SK-N-SH (cell line): ENCODE measurements around the gene RAB3C. TPM values are rescaled to one million over a fixed set of nuclear protein-coding genes. Genes with fewer than 3 reads are reported as not detected.
"Not testable (repeated sequence)": the region's sequence is repeated elsewhere in the genome, so short reads cannot be mapped to it uniquely, and the experiment has no call there.

ENCODE experiments used
- CTCF ChIA-PET: fragments of 300-600, 350-600 bp; formaldehyde crosslinking; extraction: SDS; loops from one replicate; lab custom pipeline; 2021; lab: Yijun Ruan, JAX
- POLR2A ChIA-PET: fragments of 350-600 bp; sonication (Branson Sonifier 250); formaldehyde crosslinking; extraction: SDS; loops from one replicate; lab custom pipeline; 2020; ENCODE audit warnings: antibody characterized with exemption, inconsistent platforms; lab: Yijun Ruan, JAX
- DNase-seq: peaks from one replicate; pipeline ENCODE4 v3.0.0; 2012
- H2AFZ ChIP-seq: fragments of 200-600 bp; sonication (generic); 2 replicates; pipeline ENCODE4 v1.8.1; 2016; ENCODE audit warnings: antibody characterized with exemption, mild to moderate bottlenecking, low read depth
- H3F3A ChIP-seq: fragments of 200-600 bp; sonication (generic); replicated peaks from 2 replicates; pipeline ENCODE3; 2016; ENCODE audit warnings: antibody characterized with exemption, mild to moderate bottlenecking; ENCODE audit not compliant: insufficient read depth
- H3K27ac ChIP-seq, 2 experiments: fragments of 200-500 bp in 1 of 2; fragments of 200-600 bp in 1 of 2; sonication (Bioruptor generic) in 1 of 2; sonication (generic), shearing (Covaris generic) in 1 of 2; 2 replicates each; pipeline versions ENCODE4 v1.5.1 to v1.6.1; 2014 to 2016; ENCODE audit warnings: low read depth in 2 of 2, inconsistent platforms in 1 of 2, low read length in 1 of 2, mild to moderate bottlenecking in 1 of 2, mixed read lengths in 1 of 2
- H3K27me3 ChIP-seq: fragments of 200-600 bp; sonication (generic), shearing (Covaris generic); 2 replicates; pipeline ENCODE4 v1.6.1; 2016; ENCODE audit warnings: mixed run types; ENCODE audit not compliant: insufficient read depth
- H3K36me3 ChIP-seq, 2 experiments: fragments of 200-500 bp in 1 of 2; fragments of 200-600 bp in 1 of 2; sonication (Bioruptor generic) in 1 of 2; sonication (generic) in 1 of 2; replicated peaks in 1 of 2; 2 replicates each; pipeline versions ENCODE3 to v1.5.1; 2014 to 2016; ENCODE audit warnings: low read length in 1 of 2, mild to moderate bottlenecking in 1 of 2; ENCODE audit not compliant: insufficient read depth in 2 of 2, control insufficient read depth in 1 of 2
- H3K4me1 ChIP-seq, 2 experiments: fragments of 200-500 bp in 1 of 2; fragments of 200-600 bp in 1 of 2; sonication (Bioruptor generic) in 1 of 2; sonication (generic), shearing (Covaris generic) in 1 of 2; 2 replicates each; pipeline versions ENCODE4 v1.5.1 to v1.6.1; 2014 to 2016; ENCODE audit warnings: low read depth in 1 of 2, low read length in 1 of 2, mixed run types in 1 of 2; ENCODE audit not compliant: insufficient read depth in 2 of 2, control insufficient read depth in 1 of 2
- H3K4me2 ChIP-seq: fragments of 200-600 bp; sonication (generic), shearing (Covaris generic); 2 replicates; pipeline ENCODE4 v1.6.1; 2017; ENCODE audit warnings: mixed run types
- H3K4me3 ChIP-seq, 2 experiments: fragments of 200-500 bp in 1 of 2; fragments of 200-600 bp in 1 of 2; sonication (Bioruptor generic) in 1 of 2; sonication (generic), shearing (Covaris generic) in 1 of 2; 2 replicates each; pipeline versions ENCODE4 v1.5.1 to v1.8.1; 2014 to 2016; ENCODE audit warnings: low read depth in 2 of 2, inconsistent platforms in 1 of 2, low read length in 1 of 2, mild to moderate bottlenecking in 1 of 2, mixed read lengths in 1 of 2, moderate library complexity in 1 of 2
- H3K79me2 ChIP-seq: fragments of 200-600 bp; sonication (generic); 2 replicates; pipeline ENCODE4 v1.8.1; 2017; ENCODE audit warnings: mild to moderate bottlenecking; ENCODE audit not compliant: insufficient read depth
- H3K9ac ChIP-seq: fragments of 200-600 bp; sonication (generic); 2 replicates; pipeline ENCODE4 v1.6.1; 2017; ENCODE audit warnings: mixed run types
- H3K9me2 ChIP-seq: fragments of 200-600 bp; sonication (generic); 2 replicates; pipeline ENCODE4 v1.6.1; 2017; ENCODE audit warnings: mixed run types
- H3K9me3 ChIP-seq: fragments of 200-600 bp; sonication (generic); 2 replicates; pipeline ENCODE4 v1.6.1; 2017; ENCODE audit warnings: mixed run types, mild to moderate bottlenecking, moderate library complexity
- H4K20me1 ChIP-seq: fragments of 200-600 bp; sonication (generic); 2 replicates; pipeline ENCODE4 v1.6.1; 2017; ENCODE audit warnings: mild to moderate bottlenecking, mixed run types; ENCODE audit not compliant: insufficient read depth
- CHD2 ChIP-seq: fragments of 150-350 bp; IDR thresholded peaks from 2 replicates; pipeline ENCODE4 v1.6.1; 2018; ENCODE audit warnings: low read length; ENCODE audit not compliant: partially characterized antibody
- CTCF ChIP-seq: fragments of 200-600 bp; sonication (generic); IDR thresholded peaks from 2 replicates; pipeline ENCODE4 v1.6.1; 2017; ENCODE audit warnings: antibody characterized with exemption, mild to moderate bottlenecking, moderate library complexity
- EP300 ChIP-seq, 2 experiments: IDR thresholded peaks; 2 replicates each; pipeline versions ENCODE4 v1.4.0 to v1.6.1; 2012; ENCODE audit warnings: borderline replicate concordance in 1 of 2, low read depth in 1 of 2, low read length in 1 of 2
- FOXJ3 ChIP-seq: sonication (generic); formaldehyde crosslinking; IDR thresholded peaks from 2 replicates; pipeline ENCODE4 v1.5.1; 2020; ENCODE audit warnings: mild to moderate bottlenecking, missing genetic modification reagents
- GATA2 ChIP-seq: sonication (generic); formaldehyde crosslinking; IDR thresholded peaks from 2 replicates; pipeline ENCODE4 v1.5.0; 2020; ENCODE audit warnings: mild to moderate bottlenecking, missing genetic modification reagents
- JUND ChIP-seq: IDR thresholded peaks from 2 replicates; pipeline ENCODE4 v1.4.0; 2012
- MEF2A ChIP-seq: IDR thresholded peaks from 2 replicates; pipeline ENCODE4 v1.4.0; 2012; ENCODE audit warnings: low read depth, borderline replicate concordance
- MXI1 ChIP-seq: IDR thresholded peaks from 2 replicates; pipeline ENCODE4 v1.6.1; 2012; ENCODE audit warnings: mild to moderate bottlenecking, low read depth, low read length, improper control_type of control experiment
- NFIC ChIP-seq: IDR thresholded peaks from 2 replicates; pipeline ENCODE4 v1.4.0; 2012; ENCODE audit warnings: borderline replicate concordance
- NRF1 ChIP-seq: IDR thresholded peaks from 2 replicates; pipeline ENCODE4 v1.6.1; 2012; ENCODE audit warnings: low read depth, mild to moderate bottlenecking, low read length
- PBX3 ChIP-seq: IDR thresholded peaks from 2 replicates; pipeline ENCODE4; 2012
- POLR2AphosphoS5 ChIP-seq: IDR thresholded peaks from 2 replicates; pipeline ENCODE4 v1.6.1; 2012; ENCODE audit warnings: low read depth, low read length
- RFX5 ChIP-seq: IDR thresholded peaks from 2 replicates; pipeline ENCODE4 v1.6.1; 2012; ENCODE audit warnings: mild to moderate bottlenecking, improper control_type of control experiment, low read length
- RXRA ChIP-seq: IDR thresholded peaks from 2 replicates; pipeline ENCODE4 v1.4.0; 2012; ENCODE audit warnings: low read depth, mild to moderate bottlenecking, borderline replicate concordance
- SMC3 ChIP-seq: IDR thresholded peaks from 2 replicates; pipeline ENCODE4 v1.6.1; 2012; ENCODE audit warnings: low read depth, low read length, improper control_type of control experiment
- TAF1 ChIP-seq: IDR thresholded peaks from 2 replicates; pipeline ENCODE4 v1.6.1; 2012; ENCODE audit warnings: low read depth, mild to moderate bottlenecking, low read length, moderate library complexity, borderline replicate concordance
- TCF12 ChIP-seq: IDR thresholded peaks from 2 replicates; pipeline ENCODE4 v1.4.0; 2012
- YY1 ChIP-seq: IDR thresholded peaks from 2 replicates; pipeline ENCODE4 v1.4.0; 2012; ENCODE audit warnings: low read depth, mild to moderate bottlenecking
- WGBS: methylation state at CpG from one replicate; pipeline ENCODE4 v1.1.6; 2017; ENCODE audit warnings: low lambda C conversion rate; 5-methylcytosine and 5-hydroxymethylcytosine counted together
- polyA plus RNA-seq, 3 experiments: library from polyadenylated mRNA; depleted of rRNA; stranded (reverse); fragments of >200 nt; gene quantifications; 2 replicates each; pipeline ENCODE4 v1.2.3, GENCODE V29; 2012

RAB3C gene
- polyA plus RNA-seq, 1 of the 3 experiments (the other 2 are of a cell fraction): 0.03 TPM

GRCh38 chr5:58599217-58599616 is 16.3 kb downstream of the RAB3C start (continued):
- no peak for TF ChIP-seq PBX3
- TF ChIP-seq JUND: no peak
- no peak for TF ChIP-seq NFIC
- TF ChIP-seq CTCF: no peak
- no peak for TF ChIP-seq RFX5

- POLR2A ChIA-PET: not testable (repeated sequence)
These were observed 17.7 kb downstream of the RAB3C start for GRCh38 chr5:58600613-58601012.

GRCh38 chr5:58602889-58603288 is 20.0 kb downstream of the RAB3C start:
- 33% methylated on average over 4 of the region's 4 CpGs for WGBS
- H3K79me2 ChIP-seq, H3K27ac ChIP-seq, H3K4me3 ChIP-seq, H2AFZ ChIP-seq, H4K20me1 ChIP-seq, H3K27me3 ChIP-seq, H3K36me3 ChIP-seq, H3K9me3 ChIP-seq, H3K9me2 ChIP-seq, H3K4me2 ChIP-seq, H3K4me1 ChIP-seq, POLR2A ChIA-PET, H3K9ac ChIP-seq, H3F3A ChIP-seq, DNase-seq: not testable (repeated sequence)
- CTCF ChIA-PET: interaction anchor here (0.8 kb wide), 1 partner anchor 11 kb away, joined by 3 read pairs; no protein-coding TSS in a partner anchor

More at GRCh38 chr5:58600613-58601012, 17.7 kb downstream of the RAB3C start:
- H3K79me2 ChIP-seq, H3K9me3 ChIP-seq, CTCF ChIA-PET, H3K27ac ChIP-seq, H4K20me1 ChIP-seq, H2AFZ ChIP-seq, H3K9ac ChIP-seq, H3K4me2 ChIP-seq, DNase-seq, H3K9me2 ChIP-seq, H3K4me1 ChIP-seq, H3K4me3 ChIP-seq, H3K27me3 ChIP-seq, H3K36me3 ChIP-seq, H3F3A ChIP-seq: not testable (repeated sequence)
- WGBS: 23% methylated on average over 2 of the region's 2 CpGs

- no peak overlapping the region for H3K9ac ChIP-seq
- no peaks in the 10 kb centered on the region for H3F3A ChIP-seq
- H3K4me1 ChIP-seq: no peaks in the 10 kb centered on the region
- no peaks in the 10 kb centered on the region for H3K27me3 ChIP-seq
- 17% methylated on average over 4 of the region's 4 CpGs for WGBS
- ChIA-PET CTCF (interaction anchor here (1.0 kb wide), 1 partner anchor 244 kb away, joined by 3 read pairs; no protein-coding TSS in a partner anchor), POLR2A (no interaction called here)
- no peak for DNase-seq
- no peaks in the 10 kb centered on the region for H3K79me2 ChIP-seq
- no peaks in the 10 kb centered on the region for H3K9me3 ChIP-seq
- H3K36me3 ChIP-seq: no peaks in the 10 kb centered on the region
- no peaks in the 10 kb centered on the region for H4K20me1 ChIP-seq
- H3K27ac ChIP-seq: no peak overlapping the region
- no peak overlapping the region for H2AFZ ChIP-seq
- no peak overlapping the region for H3K4me2 ChIP-seq
- H3K4me3 ChIP-seq: no peak overlapping the region
- H3K9me2 ChIP-seq: no peaks in the 10 kb centered on the region
- TF ChIP-seq MEF2A (no peak), PBX3 (no peak), RXRA (no peak), FOXJ3 (CRISPR knock-in tag) (no peak), TAF1 (no peak), JUND (no peak), NRF1 (no peak), MXI1 (no peak), EP300 (IDR thresholded peaks at IDR 0.05; ENCODE audit: borderline replicate concordance in 1 of 2, low read depth in 1 of 2, low read length in 1 of 2) (no peak), CHD2 (no peak), SMC3 (no peak), NFIC (no peak), POLR2AphosphoS5 (no peak), YY1 (no peak), TCF12 (no peak), GATA2 (CRISPR knock-in tag) (no peak)
These were observed 23.2 kb downstream of the RAB3C start for GRCh38 chr5:58606064-58606463.
